Measurements from ENCODE around the gene SERPINB1.

The SERPINB1 gene

GRCh38 chr6:2820415-2820814, 21.2 kb downstream of the SERPINB1 start:
- Histone ChIP-seq H3K27ac (ENCODE audit: low read depth, low read length) (no peak overlapping the region), H3K4me2 (ENCODE audit: low read depth, low read length, poor library complexity, severe bottlenecking) (no peak overlapping the region), H3F3A (ENCODE audit: insufficient read depth) (no peaks in the 10 kb centered on the region), H2AFZ (ENCODE audit: low read depth, low read length, severe bottlenecking) (no peak overlapping the region), H3K9ac (ENCODE audit: low read length) (no peak overlapping the region), H4K20me1 (ENCODE audit: low read depth, low read length) (no peaks in the 10 kb centered on the region), H3K4me3 (ENCODE audit: insufficient read depth, low read length, poor library complexity, severe bottlenecking) (no peak overlapping the region), H3K27me3 (ENCODE audit: low read length) (no peaks in the 10 kb centered on the region), H3K36me3 (ENCODE audit: low read length) (peaks cover 9% of the 10 kb centered on the region), H3K79me2 (ENCODE audit: insufficient read depth, low read length) (no peaks in the 10 kb centered on the region), H3K9me2 (replicated peaks; ENCODE audit: insufficient read depth, low read length) (no peaks in the 10 kb centered on the region), H3K9me3 (ENCODE audit: insufficient read depth, low read length) (peaks cover 15% of the 10 kb centered on the region)
- TF ChIP-seq CTCF (IDR thresholded peaks at IDR 0.05; ENCODE audit: insufficient read depth, low read length, poor library complexity, severe bottlenecking) (no peak), EZH2phosphoT487 (conservative IDR thresholded peaks at IDR 0.05; ENCODE audit: low read length) (no peak)

GRCh38 chr6:2819978-2820377, 21.7 kb downstream of the SERPINB1 start:
- no peaks in the 10 kb centered on the region for H4K20me1 ChIP-seq (ENCODE audit: low read depth, low read length)
- H3K9ac ChIP-seq (ENCODE audit: low read length) = no peak overlapping the region
- H3K27ac ChIP-seq (ENCODE audit: low read depth, low read length) = no peak overlapping the region
- no peak for TF ChIP-seq CTCF (IDR thresholded peaks at IDR 0.05; ENCODE audit: insufficient read depth, low read length, poor library complexity, severe bottlenecking)
- no peak for TF ChIP-seq EZH2phosphoT487 (conservative IDR thresholded peaks at IDR 0.05; ENCODE audit: low read length)
- no peak overlapping the region for H3K4me3 ChIP-seq (ENCODE audit: insufficient read depth, low read length, poor library complexity, severe bottlenecking)
- no peaks in the 10 kb centered on the region for H3K79me2 ChIP-seq (ENCODE audit: insufficient read depth, low read length)
- H3K36me3 ChIP-seq (ENCODE audit: low read length) = peaks cover 12% of the 10 kb centered on the region
- no peaks in the 10 kb centered on the region for H3F3A ChIP-seq (ENCODE audit: insufficient read depth)
- peaks cover 18% of the 10 kb centered on the region for H3K9me3 ChIP-seq (ENCODE audit: insufficient read depth, low read length)
- no peaks in the 10 kb centered on the region for H3K9me2 ChIP-seq (replicated peaks; ENCODE audit: insufficient read depth, low read length)
- H3K27me3 ChIP-seq (ENCODE audit: low read length) = no peaks in the 10 kb centered on the region
- no peak overlapping the region for H2AFZ ChIP-seq (ENCODE audit: low read depth, low read length, severe bottlenecking)
- H3K4me2 ChIP-seq (ENCODE audit: low read depth, low read length, poor library complexity, severe bottlenecking) = no peak overlapping the region

- no peak overlapping the region for H3K4me2 ChIP-seq (ENCODE audit: low read depth, low read length, poor library complexity, severe bottlenecking)
- peaks cover 12% of the 10 kb centered on the region for H3K36me3 ChIP-seq (ENCODE audit: low read length)
- H3K9me2 ChIP-seq (replicated peaks; ENCODE audit: insufficient read depth, low read length) = no peaks in the 10 kb centered on the region
- no peak overlapping the region for H3K9ac ChIP-seq (ENCODE audit: low read length)
- H2AFZ ChIP-seq (ENCODE audit: low read depth, low read length, severe bottlenecking) = no peak overlapping the region
- H3F3A ChIP-seq (ENCODE audit: insufficient read depth) = no peaks in the 10 kb centered on the region
- no peaks in the 10 kb centered on the region for H3K79me2 ChIP-seq (ENCODE audit: insufficient read depth, low read length)
- H3K9me3 ChIP-seq (ENCODE audit: insufficient read depth, low read length) = peaks cover 18% of the 10 kb centered on the region
- H3K27ac ChIP-seq (ENCODE audit: low read depth, low read length) = no peak overlapping the region
- H3K27me3 ChIP-seq (ENCODE audit: low read length) = no peaks in the 10 kb centered on the region
- H3K4me3 ChIP-seq (ENCODE audit: insufficient read depth, low read length, poor library complexity, severe bottlenecking) = no peak overlapping the region
- TF ChIP-seq EZH2phosphoT487 (conservative IDR thresholded peaks at IDR 0.05; ENCODE audit: low read length) = no peak
- TF ChIP-seq CTCF (IDR thresholded peaks at IDR 0.05; ENCODE audit: insufficient read depth, low read length, poor library complexity, severe bottlenecking) = no peak
- H4K20me1 ChIP-seq (ENCODE audit: low read depth, low read length) = no peaks in the 10 kb centered on the region
Observed at GRCh38 chr6:2819115-2819514, 22.5 kb downstream of the SERPINB1 start.

Data from SU-DHL-6 (cell line).